ENCODE results near the gene WDR18.

DNA sequence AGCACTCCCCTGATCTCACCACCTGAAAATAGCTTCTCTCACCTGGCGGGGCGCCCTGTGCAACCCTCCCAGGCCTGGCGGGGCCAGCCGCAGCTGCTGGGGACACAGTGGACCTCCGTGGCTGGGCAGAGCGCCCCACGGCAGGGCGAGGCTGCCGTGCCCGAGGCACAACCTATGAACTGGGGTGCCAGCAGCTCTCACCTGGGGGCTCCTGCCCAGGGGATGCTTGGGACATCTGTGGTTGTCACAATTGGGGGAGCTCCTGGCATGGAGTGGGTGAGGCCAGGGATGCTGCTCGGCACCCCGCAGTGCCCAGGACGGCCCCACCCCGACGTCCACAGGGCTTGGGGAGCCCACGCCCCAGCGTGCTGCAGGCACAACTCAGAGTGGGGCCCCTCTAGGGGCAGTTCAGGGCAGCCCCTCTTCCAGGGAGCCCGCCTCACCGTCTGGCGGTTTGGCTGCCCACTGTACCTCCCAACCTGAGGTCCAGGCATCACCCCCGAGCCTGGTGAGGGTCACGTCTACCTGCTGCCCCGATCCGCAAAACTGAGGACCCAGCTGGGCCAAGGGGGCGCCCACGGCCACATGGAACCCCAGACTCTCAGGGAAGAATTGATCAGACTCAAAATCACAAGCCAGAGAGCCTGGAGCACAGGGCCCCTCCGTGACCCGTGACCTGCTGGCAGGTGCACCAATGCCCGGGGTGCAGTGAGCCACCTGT, 31.1 kb downstream of the WDR18 start:
- TF ChIP-seq CTCF (IDR thresholded peaks at IDR 0.05; ENCODE audit: poor library complexity, severe bottlenecking) (no peak), REST (IDR thresholded peaks at IDR 0.05; ENCODE audit: borderline replicate concordance) (no peak), TAF1 (IDR thresholded peaks at IDR 0.05; ENCODE audit: low read depth) (no peak), EZH2 (IDR thresholded peaks at IDR 0.05; ENCODE audit: borderline replicate concordance, insufficient read depth, low read length, poor library complexity, severe bottlenecking) (no peak), POLR2AphosphoS5 (IDR thresholded peaks at IDR 0.05) (no peak)
